ENCODE data around the gene NPW. TPM values are rescaled to one million over a fixed set of nuclear protein-coding genes. Genes with fewer than 3 reads are reported as not detected.
A peak's percentile ranks its signal among the peaks of the same experiment; 100 is the strongest.

NPW gene
- 1 to 10 TPM in 2 of 4 donors, not detected in 2; 2.8 to 9.1 TPM for total RNA-seq

GRCh38 chr16:2019518-2019920 is at the start of gene NPW:
TSS of gene NPW (plus strand) at chr16:2019785.
- Histone ChIP-seq H3K36me3 (no peaks in the 10 kb centered on the region), H3K27me3 (peaks cover 0 to 18% of the 10 kb centered on the region in 2 donors), H3K27ac (no peak within 1 kb of the TSS), H3K4me3 (peak within 1 kb of the TSS in 2 of 4 donors; percentile 7 to 16), H3K9me3 (no peaks in the 10 kb centered on the region), H3K4me1 (peaks cover 4 to 31% (median 13%) of the 10 kb centered on the region in 4 donors)
- TF ChIP-seq POLR2A (IDR thresholded peaks at IDR 0.05) (no peak), CTCF (IDR thresholded peaks at IDR 0.05) (no peak)
- no peak for DNase-seq

- Histone ChIP-seq H3K36me3 (peaks cover 0 to 31% (median 0%) of the 10 kb centered on the region in 3 donors), H3K27ac (peak within 1 kb of the TSS; percentile 90 to 96 (median 92)), H3K27me3 (no peaks in the 10 kb centered on the region), H3K4me3 (peak within 1 kb of the TSS; percentile 82 to 100 (median 95)), H3K9me3 (no peaks in the 10 kb centered on the region), H3K4me1 (peaks cover 3 to 25% (median 15%) of the 10 kb centered on the region in 4 donors)
- DNase-seq: peak; percentile 93 to 97 (median 96)
- TF ChIP-seq CTCF (IDR thresholded peaks at IDR 0.05) (peak in 2 of 6 experiments; percentile 22 to 31), POLR2A (IDR thresholded peaks at IDR 0.05) (peak; percentile 94)
Measured at GRCh38 chr16:1971796-1972489, 47.6 kb upstream of the NPW start, which contains the start of gene TBL3. TSS of gene TBL3 (plus strand) at chr16:1972053. CDS start at chr16:1972165, 112 bp downstream.

GRCh38 chr16:1972490-1972877 is 47.1 kb upstream of the NPW start:
- Histone ChIP-seq H3K27ac (peak overlapping the region in 2 of 4 donors; percentile 90 to 93), H3K9me3 (no peaks in the 10 kb centered on the region), H3K4me1 (peaks cover 3 to 25% (median 15%) of the 10 kb centered on the region in 4 donors), H3K4me3 (peak overlapping the region; percentile 82 to 100 (median 95)), H3K27me3 (no peaks in the 10 kb centered on the region), H3K36me3 (peaks cover 0 to 36% (median 0%) of the 10 kb centered on the region in 3 donors)
- DNase-seq: peak in 1 of 3 donors; percentile 48
- no peak for TF ChIP-seq POLR2A (IDR thresholded peaks at IDR 0.05)
- no peak for TF ChIP-seq CTCF (IDR thresholded peaks at IDR 0.05)

- Histone ChIP-seq H3K36me3 (peaks cover 0 to 47% (median 0%) of the 10 kb centered on the region in 3 donors), H3K27ac (no peak overlapping the region), H3K4me1 (peaks cover 3 to 25% (median 15%) of the 10 kb centered on the region in 4 donors), H3K9me3 (no peaks in the 10 kb centered on the region), H3K27me3 (no peaks in the 10 kb centered on the region), H3K4me3 (no peak overlapping the region)
- TF ChIP-seq CTCF (IDR thresholded peaks at IDR 0.05) (no peak), POLR2A (IDR thresholded peaks at IDR 0.05) (no peak)
- no peak for DNase-seq
Measured at GRCh38 chr16:1973461-1974156, 46.0 kb upstream of the NPW start.

GRCh38 chr16:1974157-1975070 is 45.2 kb upstream of the NPW start:
- Histone ChIP-seq H3K27me3 (no peaks in the 10 kb centered on the region), H3K4me3 (no peak overlapping the region), H3K9me3 (no peaks in the 10 kb centered on the region), H3K27ac (no peak overlapping the region), H3K36me3 (peaks cover 0 to 47% (median 0%) of the 10 kb centered on the region in 3 donors), H3K4me1 (peaks cover 3 to 26% (median 15%) of the 10 kb centered on the region in 4 donors)
- TF ChIP-seq POLR2A (IDR thresholded peaks at IDR 0.05) (no peak), CTCF (IDR thresholded peaks at IDR 0.05) (no peak)
- DNase-seq: no peak

All from Peyer's patch (tissue), 4 donors.